NCI-H446 treated with DMSO at 0.1 percent for 48 hours (cell line): ENCODE data around the gene MAPKAPK2.
A peak's percentile ranks its signal among the peaks of the same experiment; 100 is the strongest.

Experiments
- DNase-seq: peaks from one replicate; lab custom pipeline; 2025; lab: John Stamatoyannopoulos, UW

Gene MAPKAPK2

GRCh38 chr1:206684003-206684402 lies 702 bp upstream of the MAPKAPK2 start:
- DNase-seq, result no peak

DNA sequence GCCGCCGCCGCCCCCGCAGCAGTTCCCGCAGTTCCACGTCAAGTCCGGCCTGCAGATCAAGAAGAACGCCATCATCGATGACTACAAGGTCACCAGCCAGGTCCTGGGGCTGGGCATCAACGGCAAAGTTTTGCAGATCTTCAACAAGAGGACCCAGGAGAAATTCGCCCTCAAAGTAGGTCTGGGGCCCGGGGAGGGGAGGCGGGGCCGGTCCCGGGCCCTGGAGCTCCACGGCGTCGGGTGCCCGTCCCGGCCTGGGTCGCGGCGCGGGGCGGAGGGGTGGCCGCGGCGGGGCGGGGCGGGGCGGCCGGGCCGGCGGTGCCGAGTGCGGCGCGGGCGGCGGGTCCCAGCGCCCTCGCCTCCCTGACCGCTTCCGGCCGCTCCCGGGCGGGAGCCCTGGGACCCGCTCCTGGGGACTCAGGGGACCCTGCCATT lies 646 bp downstream of the MAPKAPK2 start:
- no peak for DNase-seq

DNA sequence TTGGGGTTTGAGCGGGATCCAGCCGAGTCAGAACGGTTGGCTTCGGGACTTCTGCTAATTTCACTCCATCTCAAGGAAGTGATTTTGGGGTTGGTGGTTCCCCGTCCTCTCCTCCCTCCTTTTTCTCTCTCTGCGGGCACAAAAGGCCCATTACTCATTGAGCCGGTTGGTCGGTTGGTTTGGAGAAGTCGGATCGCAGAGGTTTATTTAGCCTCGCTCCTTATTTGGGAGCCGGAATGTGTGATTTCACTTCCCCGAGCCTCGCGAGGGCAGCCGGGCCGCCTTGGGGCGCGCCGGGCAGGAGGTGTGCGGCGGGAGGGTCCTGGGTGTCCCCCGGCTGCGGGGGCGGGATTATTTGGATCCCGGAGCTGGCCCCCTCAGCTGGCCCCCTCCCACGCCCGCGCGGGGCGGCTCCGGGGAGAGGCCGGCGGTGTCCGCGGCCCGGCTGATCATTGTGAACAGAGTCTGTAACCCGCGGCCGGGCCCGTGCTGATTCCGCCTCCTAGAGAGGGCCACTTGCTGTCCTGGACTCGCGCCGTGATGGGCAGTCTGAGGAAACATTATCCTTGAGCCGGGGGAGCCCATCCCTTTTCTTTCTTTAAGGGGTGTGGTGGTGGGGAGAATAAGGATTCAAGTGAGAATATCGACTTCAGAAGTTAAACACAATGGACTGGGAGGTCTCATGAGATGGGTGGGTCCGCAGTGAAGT lies 1.2 kb downstream of the MAPKAPK2 start:
- no peak for DNase-seq

DNA sequence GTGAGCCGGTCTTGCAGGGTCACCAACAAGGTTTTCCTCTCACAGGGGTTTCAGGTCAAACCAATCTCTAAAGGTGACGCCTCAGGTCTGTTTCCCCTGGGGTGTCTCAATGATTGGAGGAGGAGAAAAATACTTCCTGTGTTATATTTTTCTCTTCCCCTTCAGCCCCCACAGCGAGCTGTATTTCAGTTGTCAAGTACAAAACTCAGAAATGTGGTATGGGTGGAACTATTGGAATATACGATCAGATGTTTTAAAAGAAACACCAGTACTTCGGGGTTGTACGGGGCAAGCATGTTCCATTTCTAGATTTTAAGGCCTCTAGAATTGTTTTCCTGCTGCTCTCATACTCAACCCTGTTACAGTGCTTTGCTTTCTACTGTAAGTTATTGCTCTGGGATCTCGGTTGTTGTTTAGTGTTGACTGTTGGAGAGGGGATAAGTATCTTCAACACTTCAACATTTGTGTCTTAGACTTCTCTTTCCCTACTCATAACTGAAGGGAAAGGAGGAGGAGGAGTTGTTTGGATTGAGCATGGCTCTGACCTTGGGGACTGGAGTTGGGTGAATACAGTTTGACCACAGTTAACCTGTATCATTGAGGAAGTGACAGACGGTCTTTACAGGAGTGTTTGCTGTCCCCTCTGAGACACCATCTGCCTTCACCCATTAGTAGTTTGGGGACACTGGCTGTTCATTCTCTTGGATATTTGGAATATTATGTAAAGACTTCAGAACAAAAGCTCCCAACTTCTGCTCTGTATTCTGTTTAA lies 2.0 kb downstream of the MAPKAPK2 start:
- no peak for DNase-seq

DNA sequence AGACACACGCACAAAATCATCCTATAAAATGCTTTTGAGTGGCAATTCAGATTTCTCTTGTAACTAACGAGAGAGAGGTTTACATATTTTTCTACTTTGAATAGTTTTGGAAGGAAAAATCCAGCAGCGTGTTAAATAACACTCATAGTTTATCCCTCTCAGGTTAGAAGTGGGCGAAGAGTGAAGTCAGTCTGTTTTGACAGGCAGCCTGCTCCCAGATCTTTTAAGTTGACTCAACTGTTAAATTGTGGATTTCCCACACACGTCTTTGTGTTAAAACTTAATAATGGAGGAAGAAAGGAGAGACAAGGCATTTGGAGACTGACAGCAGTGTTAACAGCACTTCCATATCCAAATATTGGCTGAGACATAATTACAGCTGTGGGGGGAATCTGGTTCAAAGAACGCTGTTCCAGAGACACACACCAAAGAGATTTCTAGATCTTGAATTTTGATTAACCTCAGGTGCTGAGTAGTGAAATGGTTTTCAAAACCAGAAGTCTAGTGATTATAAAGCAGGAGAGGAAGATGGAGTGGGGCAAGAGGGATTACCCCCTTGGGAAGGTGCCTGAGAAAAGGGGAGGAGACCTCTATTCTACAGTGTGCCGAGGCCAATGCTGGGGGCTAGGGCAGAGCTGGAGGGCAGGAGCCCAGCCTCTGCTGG lies 2.7 kb downstream of the MAPKAPK2 start:
- no peak for DNase-seq

GRCh38 chr1:206687915-206688442 lies 3.3 kb downstream of the MAPKAPK2 start:
- no peak for DNase-seq

GRCh38 chr1:206690516-206690915 lies 5.8 kb downstream of the MAPKAPK2 start:
- DNase-seq, result peak; percentile 64

DNA sequence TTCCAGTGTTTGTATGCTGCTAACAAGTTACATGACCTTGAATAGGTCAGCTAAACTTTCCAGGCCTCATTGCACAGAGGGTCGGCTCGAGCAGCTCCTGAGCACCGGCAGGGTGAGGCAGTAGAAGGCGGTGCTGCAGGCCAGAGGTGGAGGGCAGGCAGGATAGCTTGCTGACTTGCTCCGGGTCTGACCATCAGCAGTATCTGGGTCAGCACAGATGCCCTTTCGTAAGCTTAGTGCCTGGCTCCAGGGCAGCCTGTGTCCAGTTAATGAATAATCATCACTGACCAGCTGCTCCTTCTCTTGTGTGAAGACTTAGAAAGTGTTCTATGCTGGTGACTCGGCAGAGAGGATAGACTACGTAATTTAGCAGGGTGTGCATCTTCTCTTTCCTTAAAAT lies 6.9 kb downstream of the MAPKAPK2 start:
- no peak for DNase-seq

- DNase-seq, result peak; percentile 35
Measured at GRCh38 chr1:206693029-206693428, 8.3 kb downstream of the MAPKAPK2 start.

GRCh38 chr1:206693592-206693991 lies 8.9 kb downstream of the MAPKAPK2 start:
- no peak for DNase-seq

- no peak for DNase-seq
Measured at GRCh38 chr1:206694171-206695124, 9.7 kb downstream of the MAPKAPK2 start.

GRCh38 chr1:206695733-206696132 lies 11.0 kb downstream of the MAPKAPK2 start:
- no peak for DNase-seq

DNA sequence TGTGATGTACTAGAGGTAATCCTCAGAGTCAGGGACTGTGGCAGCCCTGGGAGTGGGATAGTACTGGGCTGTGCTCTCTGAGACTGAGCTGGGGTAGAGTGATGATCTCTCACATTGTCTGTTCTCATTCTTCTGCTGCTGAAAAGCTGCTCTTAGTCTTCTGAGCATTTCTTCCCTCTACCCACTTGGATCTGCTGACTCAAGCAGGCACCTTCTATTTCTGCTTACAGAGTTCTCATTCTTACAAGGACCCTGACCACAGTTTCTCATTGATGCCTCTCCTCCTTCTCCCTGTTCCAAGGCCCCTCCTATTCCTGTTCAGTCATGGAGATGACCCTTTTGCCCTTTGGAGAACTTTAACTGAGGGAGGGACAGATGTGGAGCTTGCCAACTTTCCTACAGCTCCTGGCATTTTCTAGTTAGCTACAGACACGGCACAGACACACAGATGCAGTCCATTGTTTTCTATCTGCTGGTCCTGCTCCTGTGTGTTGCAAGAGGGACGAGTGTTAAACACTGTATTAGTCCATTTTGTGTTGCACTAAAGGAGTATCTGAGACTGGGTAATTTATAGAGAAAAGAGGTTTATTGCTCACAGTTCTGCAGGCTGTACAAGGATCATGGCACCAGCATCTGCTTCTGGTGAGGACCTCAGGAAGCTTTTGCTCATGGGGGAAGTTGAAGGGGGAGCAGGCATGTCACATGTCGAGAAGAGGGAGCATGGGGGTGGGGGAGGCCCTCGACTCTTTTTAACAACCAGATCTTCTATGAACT lies 12.3 kb downstream of the MAPKAPK2 start:
- no peak for DNase-seq

- no peak for DNase-seq
Measured at GRCh38 chr1:206698011-206698410, 13.3 kb downstream of the MAPKAPK2 start.

DNA sequence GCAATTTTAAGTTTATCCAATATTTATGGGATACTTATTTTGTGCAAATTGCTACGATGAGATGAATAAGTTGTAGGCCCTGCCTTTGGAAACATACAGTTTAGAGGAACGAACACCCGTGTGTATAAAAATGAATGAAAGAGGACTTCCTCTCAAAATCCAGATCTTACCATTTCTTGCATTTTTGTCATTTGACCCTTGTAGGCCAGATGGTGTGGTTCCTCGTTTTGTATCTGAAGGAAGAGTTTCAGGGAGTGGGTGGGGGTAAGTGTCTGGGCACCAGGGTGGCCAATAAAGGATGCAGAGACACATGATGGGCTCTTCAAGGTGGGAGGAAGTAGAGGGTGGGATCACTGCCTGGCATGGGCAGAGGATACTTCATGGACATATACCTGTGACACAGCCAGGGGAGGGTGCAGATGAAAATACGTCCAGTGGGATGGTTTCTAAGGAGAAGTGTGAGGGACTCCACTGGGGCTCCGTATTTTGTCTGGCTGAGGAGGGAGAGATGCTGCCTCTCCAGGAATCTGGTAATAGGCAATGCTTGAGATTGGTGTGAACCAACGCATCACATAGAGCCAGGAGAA lies 14.4 kb downstream of the MAPKAPK2 start:
- no peak for DNase-seq

GRCh38 chr1:206699626-206700025 lies 14.9 kb downstream of the MAPKAPK2 start:
- no peak for DNase-seq

GRCh38 chr1:206700445-206701036 lies 15.8 kb downstream of the MAPKAPK2 start:
- DNase-seq, result peak; percentile 74

GRCh38 chr1:206702260-206702659 lies 17.6 kb downstream of the MAPKAPK2 start:
- no peak for DNase-seq

- no peak for DNase-seq
Measured at GRCh38 chr1:206702803-206703202, 18.1 kb downstream of the MAPKAPK2 start.

- no peak for DNase-seq
Measured at GRCh38 chr1:206703661-206704060, 19.0 kb downstream of the MAPKAPK2 start.
